HG02870 (cell line): ENCODE results near the gene MUC2.

Source experiments
- ATAC-seq: cut with Tn5 transposase; IDR thresholded peaks from one replicate; pipeline ENCODE4 v1.9.1; 2021; ENCODE audit warnings: mild to moderate bottlenecking, moderate library complexity; ENCODE audit not compliant: unreplicated experiment

MUC2 gene

GRCh38 chr11:1085440-1086170 is 10.9 kb downstream of the MUC2 start:
- no peak for ATAC-seq

- ATAC-seq, result no peak
Observed at GRCh38 chr11:1086171-1087102, 11.8 kb downstream of the MUC2 start.

GRCh38 chr11:1087279-1087960 is 12.7 kb downstream of the MUC2 start:
- no peak for ATAC-seq

GRCh38 chr11:1087961-1088926 is 13.6 kb downstream of the MUC2 start:
- ATAC-seq, result no peak

GRCh38 chr11:1088927-1089737 is 14.5 kb downstream of the MUC2 start:
- no peak for ATAC-seq

GRCh38 chr11:1089738-1090599 is 15.3 kb downstream of the MUC2 start:
- no peak for ATAC-seq

- no peak for ATAC-seq
Observed at GRCh38 chr11:1090600-1091331, 16.1 kb downstream of the MUC2 start.

- no peak for ATAC-seq
Observed at GRCh38 chr11:1091332-1092083, 16.8 kb downstream of the MUC2 start.

GRCh38 chr11:1092145-1092670 is 17.5 kb downstream of the MUC2 start:
- ATAC-seq, result no peak

- ATAC-seq, result no peak
Observed at GRCh38 chr11:1092919-1093318, 18.2 kb downstream of the MUC2 start.

GRCh38 chr11:1099519-1100355 is 25.1 kb downstream of the MUC2 start:
- ATAC-seq, result no peak

GRCh38 chr11:1100417-1101245 is 26.0 kb downstream of the MUC2 start:
- no peak for ATAC-seq

- ATAC-seq, result no peak
Observed at GRCh38 chr11:1101318-1102089, 26.8 kb downstream of the MUC2 start.

- no peak for ATAC-seq
Observed at GRCh38 chr11:1102221-1102971, 27.7 kb downstream of the MUC2 start.
